NCI-H460 (cell line): ENCODE data around the gene GABRB1. TPM values are rescaled to one million over a fixed set of nuclear protein-coding genes. Genes with fewer than 3 reads are reported as not detected.
"Not testable (repeated sequence)": the region's sequence is repeated elsewhere in the genome, so short reads cannot be mapped to it uniquely, and the experiment has no call there.

Experiments
- DNase-seq: peaks from one replicate; pipeline ENCODE4 v3.0.0-alpha.2; 2016; ENCODE audit warnings: low read depth; ENCODE audit errors: extremely low read depth
- total RNA-seq: library from RNA; depleted of rRNA; stranded (reverse); fragments of >200 nt; shearing (Covaris generic); gene quantifications from 2 replicates; pipeline ENCODE4 v1.2.3, GENCODE V29; 2014

Gene GABRB1
- total RNA-seq, 1 experiment from 2014 or later, result not detected

DNA sequence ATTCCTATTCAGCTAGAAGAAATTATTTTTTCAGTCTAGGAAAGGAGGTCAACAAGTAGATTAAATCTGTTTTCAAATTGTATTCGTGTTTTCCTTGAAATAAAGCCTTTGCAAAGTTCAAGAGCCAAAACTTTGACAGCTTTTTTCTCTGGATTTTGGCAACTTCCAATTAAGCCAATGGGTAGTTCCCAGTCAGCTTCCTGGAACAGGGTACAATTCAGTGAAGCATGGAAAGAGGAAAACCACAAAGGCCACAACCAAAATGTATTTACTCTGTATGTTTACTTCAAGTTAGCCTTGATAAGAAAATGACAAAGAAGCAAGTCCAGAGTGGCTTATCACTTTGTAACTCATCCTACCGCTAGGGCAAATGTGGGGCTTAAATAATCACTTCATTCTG is 243.5 kb downstream of the GABRB1 start:
- DNase-seq, result no peak

DNA sequence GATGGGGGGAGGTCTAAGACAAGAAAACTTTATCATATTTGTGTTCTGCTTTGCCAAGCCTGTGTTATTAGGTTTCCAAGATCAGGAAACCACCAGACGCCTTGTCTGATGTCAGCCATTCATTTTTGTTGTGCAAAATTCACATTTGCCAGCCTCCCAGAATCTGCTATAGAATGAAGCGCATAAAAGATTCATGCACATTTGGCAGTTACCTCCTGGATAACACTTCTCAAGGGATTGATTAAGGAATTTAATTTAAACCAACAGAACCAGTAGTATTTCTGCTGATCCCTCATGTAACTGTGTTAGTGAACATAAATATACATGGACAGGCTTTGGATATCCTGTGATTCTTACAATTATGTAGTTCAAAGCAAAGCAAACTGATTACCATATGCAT is 244.2 kb downstream of the GABRB1 start:
- DNase-seq, result no peak

DNA sequence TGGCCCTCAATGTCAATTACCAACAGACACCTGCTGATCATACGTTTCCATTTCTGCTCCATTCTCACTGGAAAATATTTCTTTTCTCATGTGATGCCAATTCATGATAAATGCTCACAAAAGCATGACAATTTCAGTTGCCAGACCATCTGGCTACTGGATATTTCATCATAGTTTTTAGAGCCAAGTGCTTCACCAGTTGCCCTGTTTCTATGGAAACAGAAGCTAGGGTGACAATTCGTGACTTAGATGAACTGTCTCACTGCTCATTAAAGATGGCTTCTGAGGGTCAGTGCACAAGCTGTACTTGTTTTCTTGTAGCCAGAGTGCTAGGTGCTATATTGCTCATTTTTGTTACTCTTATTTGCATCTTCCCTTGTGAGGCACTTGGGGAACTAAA is 247.3 kb downstream of the GABRB1 start:
- no peak for DNase-seq

DNA sequence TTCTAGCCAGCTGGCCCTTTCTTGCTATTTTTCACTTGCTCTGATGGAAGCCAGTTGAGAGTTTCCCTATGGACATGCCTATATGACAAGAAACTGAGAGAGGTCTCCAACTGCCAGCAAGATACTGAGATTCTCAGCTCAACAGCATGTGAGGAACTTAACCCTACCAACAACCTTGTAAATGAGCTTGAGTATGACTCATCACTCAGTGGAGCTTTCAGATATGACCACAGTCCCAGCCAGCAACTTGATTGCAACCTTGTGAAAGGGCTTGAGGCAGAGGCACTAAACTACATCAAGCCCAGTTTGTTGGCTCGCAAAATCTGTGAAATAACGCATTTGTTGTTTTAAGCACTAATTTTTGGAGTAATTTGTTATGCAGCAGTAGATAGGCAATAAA is 256.4 kb downstream of the GABRB1 start:
- no peak for DNase-seq

DNA sequence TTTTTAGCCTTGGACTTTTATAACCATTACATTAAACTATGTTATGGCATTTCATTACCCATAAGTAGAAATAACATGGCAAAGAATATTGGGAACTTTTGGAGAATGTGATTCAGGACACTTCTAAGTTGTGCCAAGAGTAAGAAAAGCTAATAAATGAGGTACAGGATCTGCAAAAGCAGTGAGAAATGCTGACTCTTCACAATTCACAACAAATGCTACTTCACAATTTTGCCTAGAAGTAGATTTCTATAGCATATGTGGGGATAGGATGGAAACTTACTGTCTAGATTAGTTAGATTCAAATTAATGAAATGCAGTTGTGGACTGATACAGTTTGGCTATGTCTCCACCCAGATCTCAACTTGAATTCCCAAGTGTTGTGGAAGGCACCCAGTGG is 258.4 kb downstream of the GABRB1 start:
- no peak for DNase-seq

DNA sequence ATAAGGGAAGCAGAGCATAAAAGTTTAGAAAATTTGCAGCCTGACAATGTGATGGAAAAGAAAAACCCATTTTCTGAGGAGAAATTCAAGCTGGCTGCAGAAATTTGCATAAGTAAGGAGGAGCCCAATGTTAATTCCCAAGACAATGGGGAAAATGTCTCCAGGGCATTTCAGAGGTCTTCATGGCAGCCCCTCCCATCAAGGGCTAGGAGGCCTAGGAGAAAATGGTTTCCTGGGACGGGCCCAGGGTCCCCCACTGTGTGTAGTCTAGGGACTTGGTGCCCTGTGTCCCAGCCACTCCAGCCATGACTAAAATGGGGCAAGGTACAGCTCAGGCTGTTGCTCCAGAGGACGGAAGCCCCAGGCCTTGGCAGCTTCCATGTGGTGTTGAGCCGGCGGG is 259.5 kb downstream of the GABRB1 start:
- DNase-seq, result not testable (repeated sequence)

DNA sequence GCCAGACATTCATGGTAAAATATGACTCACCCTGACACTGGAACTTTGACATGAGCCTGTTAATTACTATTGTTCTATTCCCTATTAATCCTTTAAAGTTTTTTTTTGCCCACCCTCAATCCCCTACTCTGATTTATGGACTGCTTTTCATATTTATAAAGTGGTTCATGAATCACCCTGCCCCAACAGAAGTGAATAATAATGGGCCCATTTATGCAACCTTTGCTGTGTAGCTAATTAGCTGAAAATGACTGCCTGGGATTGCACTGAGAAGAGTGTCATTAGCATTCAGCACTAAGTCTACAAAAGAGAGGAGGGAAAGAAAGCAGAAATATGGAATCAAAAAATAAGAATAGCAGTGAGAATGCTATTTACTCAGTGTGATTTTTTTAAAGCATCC is 277.8 kb downstream of the GABRB1 start:
- DNase-seq, result no peak

DNA sequence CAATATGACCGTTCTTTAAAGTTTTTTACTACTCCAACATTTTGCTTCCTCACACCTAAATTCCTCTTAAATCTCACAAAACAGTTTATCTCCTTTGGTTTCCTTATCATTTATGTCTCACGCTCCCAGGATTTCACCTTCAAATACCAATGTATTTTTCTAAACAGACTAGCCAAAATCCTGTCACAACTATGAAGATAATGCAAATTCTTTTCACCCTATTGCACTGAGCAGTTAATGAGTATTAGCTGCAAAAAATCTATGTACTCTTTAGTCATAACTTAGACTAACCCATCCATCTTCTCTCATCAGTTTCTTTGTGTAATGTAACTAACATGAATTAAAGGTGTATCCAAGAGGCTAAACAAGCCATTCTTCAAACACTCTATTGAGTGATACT is 280.8 kb downstream of the GABRB1 start:
- no peak for DNase-seq

DNA sequence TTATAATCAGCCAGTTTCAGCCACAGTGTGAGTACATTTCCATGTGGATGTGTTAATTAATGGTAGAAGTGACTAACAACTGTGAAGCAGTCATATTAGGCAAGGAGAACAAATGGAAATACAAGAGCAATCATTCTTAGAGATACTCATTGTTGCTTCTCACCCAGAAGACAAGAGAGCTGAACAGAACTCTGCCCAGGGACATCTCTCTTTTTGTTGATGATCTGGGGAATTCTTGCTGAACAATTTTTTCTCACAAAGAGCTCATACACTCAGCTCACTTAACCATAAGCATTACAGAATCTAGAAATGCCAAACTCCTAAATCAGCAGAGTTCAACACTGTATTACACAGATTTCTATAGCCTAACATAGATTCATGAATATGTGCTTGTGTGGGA is 282.0 kb downstream of the GABRB1 start:
- no peak for DNase-seq

DNA sequence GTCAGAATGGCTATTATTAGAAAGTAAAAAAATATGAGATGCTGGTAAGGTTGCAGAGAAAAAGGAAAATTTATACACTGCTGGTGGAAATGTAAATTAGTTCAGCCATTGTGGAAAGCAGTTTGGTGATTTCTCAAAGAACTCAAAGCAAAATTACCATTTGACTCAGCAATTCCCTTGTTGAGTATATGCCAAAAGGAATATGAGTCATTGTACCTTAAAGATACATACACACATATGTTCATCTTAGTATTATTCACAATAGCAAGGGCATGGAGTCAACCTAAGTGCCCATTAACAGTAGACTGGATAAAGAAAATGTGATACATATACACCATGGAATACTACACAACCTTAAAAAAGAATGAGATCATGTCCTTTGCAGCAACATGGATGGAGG is 284.0 kb downstream of the GABRB1 start:
- no peak for DNase-seq

DNA sequence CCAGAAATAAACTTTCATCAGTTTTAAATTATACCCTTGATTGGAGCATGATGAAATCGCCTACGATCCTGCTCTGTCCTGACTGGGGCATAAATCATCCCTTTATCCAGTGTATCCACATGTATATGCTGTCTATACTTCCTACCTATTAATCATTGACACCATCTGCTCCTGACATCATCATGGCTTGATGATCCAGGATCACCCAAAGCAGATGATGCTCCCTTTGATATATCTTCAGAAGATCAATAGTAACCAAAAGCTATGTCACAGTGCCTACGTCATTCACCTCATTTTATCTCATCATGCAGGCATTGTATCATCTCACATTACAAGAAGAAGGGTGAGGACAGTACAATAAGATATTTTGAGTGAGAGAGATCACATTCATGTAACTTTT is 294.7 kb downstream of the GABRB1 start:
- DNase-seq, result no peak

DNA sequence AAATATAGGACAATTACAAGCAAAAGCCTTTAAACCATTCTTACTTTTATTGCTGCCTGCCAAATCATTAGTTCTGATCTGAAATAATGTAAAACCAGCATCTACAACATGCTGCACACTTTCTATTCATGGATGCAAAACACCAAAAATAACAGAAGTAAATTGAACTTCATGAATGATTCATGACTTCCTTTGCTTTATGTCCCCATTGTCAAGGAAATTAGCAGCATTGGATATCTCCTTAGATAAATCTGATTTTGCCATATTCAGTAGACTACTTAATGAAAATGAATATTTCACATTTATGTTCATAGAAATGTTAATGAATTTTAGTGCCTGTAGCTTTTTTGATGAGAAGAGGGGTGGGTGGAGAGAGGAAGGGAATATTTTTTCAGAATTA is 299.5 kb downstream of the GABRB1 start:
- DNase-seq, result no peak

DNA sequence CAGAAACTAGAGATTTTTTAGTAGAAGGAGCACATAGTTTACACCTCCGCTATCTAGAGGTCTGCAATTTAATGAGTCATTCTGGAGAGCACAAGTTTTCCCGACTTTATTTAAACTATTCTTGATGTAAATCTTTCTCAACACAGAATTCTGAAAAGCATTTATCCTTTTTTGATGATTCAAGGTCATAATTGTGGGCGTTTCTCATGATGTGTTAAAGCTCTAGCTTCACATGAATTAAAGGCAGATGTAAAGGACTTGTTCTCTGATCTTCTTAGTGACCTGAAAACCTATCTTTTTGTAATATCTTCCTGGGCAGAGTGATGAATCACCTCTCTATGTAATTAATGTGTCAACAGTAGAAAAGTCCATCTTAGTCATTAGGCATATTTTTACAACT is 303.3 kb downstream of the GABRB1 start:
- DNase-seq, result no peak

DNA sequence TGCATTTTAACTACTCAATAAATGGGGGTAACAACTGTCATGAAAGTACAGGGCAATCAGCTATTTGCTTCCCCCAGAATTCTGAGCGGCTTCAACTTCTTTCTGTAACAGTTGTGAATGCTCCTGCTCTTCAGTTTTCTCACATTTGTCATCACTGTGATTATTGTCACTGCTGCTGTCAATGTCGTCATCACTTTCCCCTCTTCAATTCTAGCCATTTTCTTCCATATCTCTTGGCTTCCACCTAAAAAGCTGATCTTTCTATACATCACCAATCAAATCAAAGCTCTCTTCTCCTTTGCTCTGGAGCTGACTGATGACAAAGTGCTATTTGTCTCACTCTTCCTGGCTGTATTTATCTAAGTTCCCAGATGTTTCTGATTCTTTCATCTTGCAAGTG is 306.5 kb downstream of the GABRB1 start:
- DNase-seq, result no peak

DNA sequence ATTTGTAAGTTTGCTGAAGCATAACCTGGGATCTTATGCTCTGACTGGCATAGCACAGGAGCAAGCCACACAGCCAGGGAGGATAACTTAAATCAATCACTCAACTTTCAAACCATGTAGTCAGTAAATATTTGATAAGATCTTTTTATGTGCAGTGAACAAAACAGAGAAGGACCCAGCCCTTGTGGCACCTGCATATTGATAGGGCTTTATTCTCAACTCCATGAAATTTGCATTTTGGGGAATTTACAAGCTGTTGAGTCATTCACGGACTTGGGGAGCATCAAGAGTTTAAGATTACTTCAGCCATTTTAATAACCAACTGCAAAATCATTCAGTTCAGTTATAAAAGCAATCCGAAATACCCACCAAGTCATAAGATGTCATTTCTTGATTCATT is 309.5 kb downstream of the GABRB1 start:
- no peak for DNase-seq

DNA sequence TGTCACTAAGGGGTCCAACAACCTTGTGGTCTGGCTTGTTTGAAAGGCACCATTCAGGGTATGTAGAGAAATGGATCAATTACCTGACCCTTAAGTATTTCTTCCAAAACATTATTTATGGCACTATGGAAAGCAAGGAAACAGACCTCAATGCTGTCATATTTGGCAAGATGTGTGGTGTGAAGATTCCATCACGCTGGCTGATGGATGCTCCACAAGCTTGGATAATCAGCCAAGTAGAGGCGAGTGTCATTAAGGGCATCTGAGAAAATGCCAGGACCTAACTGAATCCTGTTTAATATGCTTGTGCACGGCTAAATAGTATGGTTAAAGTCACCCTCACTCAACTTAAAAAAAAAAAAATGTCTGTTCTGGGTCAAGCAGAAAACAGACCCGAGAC is 311.4 kb downstream of the GABRB1 start:
- DNase-seq, result no peak

DNA sequence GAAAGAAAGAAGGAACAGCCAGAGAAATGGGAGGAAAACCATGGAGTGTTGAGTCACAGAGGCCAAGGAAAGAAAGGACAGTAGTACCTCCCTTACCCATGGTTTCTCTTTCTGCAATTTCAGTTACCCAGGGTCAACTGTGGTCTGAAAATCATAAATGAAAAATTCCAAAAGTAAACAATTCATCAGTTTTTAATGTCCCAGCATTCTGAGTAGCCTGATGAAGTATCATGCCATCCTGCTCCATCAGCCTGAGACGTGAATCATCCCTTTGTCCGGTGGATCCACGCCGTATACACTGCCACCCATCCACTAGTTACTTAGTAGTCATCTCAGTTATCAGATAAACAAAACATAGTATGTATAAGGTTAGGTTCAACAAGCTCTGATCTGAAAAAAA is 318.0 kb downstream of the GABRB1 start:
- no peak for DNase-seq

DNA sequence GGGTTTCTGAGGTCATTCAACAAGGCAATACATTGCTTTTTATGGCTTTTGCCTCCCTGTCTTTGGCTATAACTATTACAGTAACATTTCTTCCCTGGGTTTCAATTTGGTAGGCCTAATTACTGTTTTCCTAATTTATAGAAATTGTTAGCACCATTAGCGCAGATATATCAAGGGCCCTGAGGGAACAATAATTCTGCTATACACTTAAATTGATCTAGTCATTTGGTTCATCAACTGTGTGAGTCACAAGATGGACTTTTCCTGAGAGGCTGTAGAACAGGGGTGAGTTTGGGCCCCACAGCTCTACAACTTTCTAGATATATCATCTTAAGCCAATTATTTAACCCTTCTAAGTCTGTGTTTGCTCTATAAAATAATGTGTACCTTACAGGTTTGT is 324.2 kb downstream of the GABRB1 start:
- no peak for DNase-seq

DNA sequence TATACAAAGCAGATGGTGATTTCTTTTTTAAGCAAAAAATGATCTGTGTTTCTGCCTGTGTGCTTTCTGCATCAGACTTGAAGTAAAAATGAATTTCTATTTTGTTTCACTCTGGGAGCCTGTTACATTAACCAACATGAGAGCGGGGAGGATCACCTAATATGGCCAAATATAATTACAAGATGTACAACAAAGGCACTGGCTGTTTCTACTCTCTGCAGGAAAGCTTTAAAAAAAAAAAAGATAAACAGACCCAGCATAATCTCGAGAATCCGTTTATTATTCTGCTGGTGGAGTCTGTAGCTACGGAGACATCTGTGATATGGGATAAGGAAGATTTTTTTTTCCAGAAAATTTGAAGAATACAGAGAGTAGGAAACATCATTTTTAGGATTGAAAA is 328.5 kb downstream of the GABRB1 start:
- no peak for DNase-seq

DNA sequence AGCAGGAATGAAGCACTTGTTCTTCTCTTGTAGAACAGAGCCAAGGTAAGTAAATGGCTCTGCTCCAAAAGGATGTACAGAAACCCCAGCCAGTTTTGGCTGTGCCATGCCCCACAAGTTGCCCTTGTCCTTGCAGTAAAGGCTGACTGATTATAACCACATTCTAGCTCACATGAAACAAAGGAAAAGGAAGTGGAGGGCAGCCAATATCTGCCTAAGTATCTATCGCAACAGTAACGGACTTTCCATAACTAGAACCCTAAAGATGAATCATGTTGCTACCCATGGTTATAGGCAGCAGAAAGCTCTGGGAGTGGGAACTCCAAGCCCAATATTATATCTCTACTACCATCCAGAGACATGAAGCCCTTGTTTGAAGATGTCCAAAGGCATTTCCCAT is 336.4 kb downstream of the GABRB1 start:
- DNase-seq, result no peak

DNA sequence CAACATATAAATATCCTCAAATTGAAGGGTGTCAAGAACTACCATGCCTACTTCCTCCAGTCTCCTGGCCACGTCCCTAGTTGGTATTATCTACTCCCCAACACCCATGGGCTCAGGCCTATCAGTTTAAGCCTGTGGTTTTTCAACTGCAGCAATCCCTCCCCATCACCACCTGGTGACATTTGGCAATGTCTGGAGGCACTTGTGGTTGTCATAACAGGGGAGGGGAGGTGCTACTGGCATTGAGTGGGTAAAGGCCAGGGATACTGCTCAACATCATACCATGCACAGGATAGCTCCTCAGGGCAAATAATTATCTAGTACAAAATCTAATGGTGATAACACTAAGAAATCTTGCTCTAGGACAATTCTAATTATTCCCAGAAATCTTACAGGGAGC is 336.8 kb downstream of the GABRB1 start:
- DNase-seq, result no peak

DNA sequence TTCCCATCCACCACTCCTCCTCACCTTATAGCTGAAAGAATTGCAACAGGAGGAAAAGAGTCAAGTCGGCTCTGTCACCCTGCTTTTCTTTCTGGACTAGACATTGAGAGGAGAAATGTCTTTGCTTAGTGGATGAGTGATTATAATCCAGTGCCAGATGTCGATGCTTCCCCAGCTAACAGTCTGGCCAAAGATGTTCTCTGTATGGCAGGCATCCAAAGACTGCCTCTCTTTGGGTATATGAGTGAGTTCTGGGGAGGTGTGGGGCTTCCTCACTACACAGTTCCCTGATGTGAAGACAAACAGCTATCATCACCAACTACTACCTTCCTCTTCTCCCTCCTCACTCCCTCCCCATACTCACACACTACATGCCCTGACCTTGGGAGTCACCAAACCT is 341.2 kb downstream of the GABRB1 start:
- DNase-seq, result no peak

DNA sequence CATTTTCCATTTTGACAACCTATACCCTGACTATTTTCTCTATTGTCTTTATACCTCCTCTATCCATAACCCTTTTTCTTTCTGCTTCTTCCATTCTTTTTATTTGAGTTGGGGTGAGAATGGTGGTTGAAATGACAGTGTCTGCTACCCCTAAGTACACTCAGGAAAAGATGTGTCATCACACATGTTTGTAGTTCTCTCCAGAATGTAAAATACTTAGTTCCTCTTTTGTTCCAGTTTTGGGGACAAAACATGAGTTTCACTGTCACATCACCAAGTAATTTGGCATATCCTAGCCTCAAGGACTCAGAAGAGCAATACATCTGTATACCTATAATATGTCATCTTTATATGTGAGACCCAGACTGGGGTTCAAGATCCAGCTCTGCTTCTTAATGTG is 341.8 kb downstream of the GABRB1 start:
- DNase-seq, result no peak

DNA sequence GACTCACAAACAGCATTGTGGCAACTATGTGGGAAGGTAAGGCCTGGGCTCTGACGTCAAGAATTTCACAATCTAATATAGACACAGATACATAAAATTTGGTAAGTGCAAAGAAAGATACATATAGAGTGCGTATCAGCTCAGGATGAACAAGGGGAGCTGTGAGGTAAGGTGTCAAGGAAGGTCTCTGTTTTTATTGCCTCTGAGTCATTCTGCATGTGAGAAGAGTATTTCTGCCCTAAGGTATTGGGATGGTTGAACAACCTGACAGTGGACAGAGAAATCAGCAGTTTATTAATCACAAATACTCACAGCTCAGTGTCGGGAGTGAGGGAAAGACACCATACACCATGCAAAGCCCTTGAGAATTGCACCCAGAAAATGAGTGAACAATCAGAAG is 342.3 kb downstream of the GABRB1 start:
- no peak for DNase-seq
